A549 (cell line): ENCODE measurements around the gene RABGEF1.

Source experiments
- KDM1A ChIP-seq: fragments of 200-600 bp; sonication (generic); IDR thresholded peaks from 2 replicates; pipeline ENCODE4 v1.6.1; 2016; ENCODE audit warnings: low read depth, mild to moderate bottlenecking
- TF ChIP-seq, protein P1 (sequence below): fragments of >200 bp; sonication (Bioruptor Twin); formaldehyde crosslinking; IDR thresholded peaks from 3 replicates; pipeline ENCODE4 v1.5.1; 2016
- TF ChIP-seq, protein P2 (sequence below): fragments of 450-650 bp; IDR thresholded peaks from 2 replicates; pipeline ENCODE4 v1.6.1; 2014; ENCODE audit warnings: antibody characterized with exemption

DNA sequence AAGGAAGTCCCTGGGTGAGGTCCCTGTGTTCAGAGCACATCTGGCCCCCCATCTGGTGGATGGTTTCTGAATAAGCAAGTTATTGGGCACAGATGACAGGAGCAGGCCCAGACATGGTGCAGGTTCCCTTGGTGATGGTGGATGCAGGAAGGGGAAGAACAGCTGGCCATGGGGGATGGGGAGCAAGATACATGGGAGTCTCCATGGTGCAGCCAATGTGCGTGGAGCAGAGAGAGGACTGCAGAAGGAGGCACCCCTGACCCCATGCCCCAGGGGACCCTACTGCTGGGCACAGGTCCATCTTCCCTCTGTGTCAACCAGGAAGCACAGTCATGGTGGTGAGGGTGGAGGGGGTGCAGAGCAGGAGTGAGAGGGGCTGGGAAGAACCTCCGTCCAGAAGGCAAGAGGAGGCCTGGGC, 43.8 kb upstream of the RABGEF1 start:
- TF ChIP-seq, protein P1, sequence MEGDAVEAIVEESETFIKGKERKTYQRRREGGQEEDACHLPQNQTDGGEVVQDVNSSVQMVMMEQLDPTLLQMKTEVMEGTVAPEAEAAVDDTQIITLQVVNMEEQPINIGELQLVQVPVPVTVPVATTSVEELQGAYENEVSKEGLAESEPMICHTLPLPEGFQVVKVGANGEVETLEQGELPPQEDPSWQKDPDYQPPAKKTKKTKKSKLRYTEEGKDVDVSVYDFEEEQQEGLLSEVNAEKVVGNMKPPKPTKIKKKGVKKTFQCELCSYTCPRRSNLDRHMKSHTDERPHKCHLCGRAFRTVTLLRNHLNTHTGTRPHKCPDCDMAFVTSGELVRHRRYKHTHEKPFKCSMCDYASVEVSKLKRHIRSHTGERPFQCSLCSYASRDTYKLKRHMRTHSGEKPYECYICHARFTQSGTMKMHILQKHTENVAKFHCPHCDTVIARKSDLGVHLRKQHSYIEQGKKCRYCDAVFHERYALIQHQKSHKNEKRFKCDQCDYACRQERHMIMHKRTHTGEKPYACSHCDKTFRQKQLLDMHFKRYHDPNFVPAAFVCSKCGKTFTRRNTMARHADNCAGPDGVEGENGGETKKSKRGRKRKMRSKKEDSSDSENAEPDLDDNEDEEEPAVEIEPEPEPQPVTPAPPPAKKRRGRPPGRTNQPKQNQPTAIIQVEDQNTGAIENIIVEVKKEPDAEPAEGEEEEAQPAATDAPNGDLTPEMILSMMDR = no peak
- TF ChIP-seq, protein P2, sequence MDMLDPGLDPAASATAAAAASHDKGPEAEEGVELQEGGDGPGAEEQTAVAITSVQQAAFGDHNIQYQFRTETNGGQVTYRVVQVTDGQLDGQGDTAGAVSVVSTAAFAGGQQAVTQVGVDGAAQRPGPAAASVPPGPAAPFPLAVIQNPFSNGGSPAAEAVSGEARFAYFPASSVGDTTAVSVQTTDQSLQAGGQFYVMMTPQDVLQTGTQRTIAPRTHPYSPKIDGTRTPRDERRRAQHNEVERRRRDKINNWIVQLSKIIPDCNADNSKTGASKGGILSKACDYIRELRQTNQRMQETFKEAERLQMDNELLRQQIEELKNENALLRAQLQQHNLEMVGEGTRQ = no peak
- no peak for TF ChIP-seq KDM1A
